Loucy (cell line): ENCODE data around the gene PON2.

Experiments used
- EZH2phosphoT487 ChIP-seq: fragments of 200-600 bp; IDR thresholded peaks from 2 replicates; pipeline ENCODE4 v1.6.1; 2018; ENCODE audit warnings: antibody characterized with exemption, mild to moderate bottlenecking, moderate library complexity, borderline replicate concordance
- TF ChIP-seq, protein P1 (sequence below): fragments of 200-600 bp; sonication (generic); conservative IDR thresholded peaks from 2 replicates; pipeline ENCODE4 v1.5.1; 2014; ENCODE audit warnings: mild to moderate bottlenecking, antibody characterized with exemption, low read length

DNA sequence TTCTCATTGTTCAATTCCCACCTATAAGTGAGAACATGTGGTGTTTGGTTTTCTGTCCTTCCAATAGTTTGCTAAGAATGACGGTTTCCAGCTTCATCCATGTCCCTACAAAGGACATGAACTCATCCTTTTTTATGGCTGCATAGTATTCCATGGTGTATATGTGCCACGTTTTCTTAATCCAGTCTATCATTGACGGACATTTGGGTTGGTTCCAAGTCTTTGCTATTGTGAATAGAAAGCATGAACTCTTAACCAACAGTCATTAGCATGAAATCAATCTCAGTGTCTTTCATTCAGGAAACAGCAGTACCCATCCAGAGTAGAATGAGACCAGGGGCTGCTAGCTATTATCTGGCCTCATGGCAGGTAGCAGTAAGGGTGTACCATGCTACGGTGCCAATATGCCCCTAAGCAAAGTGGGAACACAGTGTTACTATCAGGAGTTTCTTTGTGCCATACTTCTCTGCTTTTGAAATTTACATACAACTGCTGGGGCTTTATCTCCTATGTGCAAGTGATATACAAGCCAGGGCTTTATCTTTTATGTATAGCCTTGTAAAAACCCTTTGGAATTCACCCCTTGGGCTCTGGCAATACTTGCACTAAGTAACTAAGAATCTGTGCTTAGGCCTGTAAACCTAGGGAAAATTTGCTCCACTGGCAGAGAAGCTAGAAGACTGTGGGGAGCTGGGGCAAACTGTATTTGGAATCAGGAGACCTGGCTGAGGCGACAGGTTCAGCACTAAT lies 5.4 kb downstream of the PON2 start:
- TF ChIP-seq, protein P1, sequence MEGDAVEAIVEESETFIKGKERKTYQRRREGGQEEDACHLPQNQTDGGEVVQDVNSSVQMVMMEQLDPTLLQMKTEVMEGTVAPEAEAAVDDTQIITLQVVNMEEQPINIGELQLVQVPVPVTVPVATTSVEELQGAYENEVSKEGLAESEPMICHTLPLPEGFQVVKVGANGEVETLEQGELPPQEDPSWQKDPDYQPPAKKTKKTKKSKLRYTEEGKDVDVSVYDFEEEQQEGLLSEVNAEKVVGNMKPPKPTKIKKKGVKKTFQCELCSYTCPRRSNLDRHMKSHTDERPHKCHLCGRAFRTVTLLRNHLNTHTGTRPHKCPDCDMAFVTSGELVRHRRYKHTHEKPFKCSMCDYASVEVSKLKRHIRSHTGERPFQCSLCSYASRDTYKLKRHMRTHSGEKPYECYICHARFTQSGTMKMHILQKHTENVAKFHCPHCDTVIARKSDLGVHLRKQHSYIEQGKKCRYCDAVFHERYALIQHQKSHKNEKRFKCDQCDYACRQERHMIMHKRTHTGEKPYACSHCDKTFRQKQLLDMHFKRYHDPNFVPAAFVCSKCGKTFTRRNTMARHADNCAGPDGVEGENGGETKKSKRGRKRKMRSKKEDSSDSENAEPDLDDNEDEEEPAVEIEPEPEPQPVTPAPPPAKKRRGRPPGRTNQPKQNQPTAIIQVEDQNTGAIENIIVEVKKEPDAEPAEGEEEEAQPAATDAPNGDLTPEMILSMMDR: no peak
- TF ChIP-seq EZH2phosphoT487: no peak
